ENCODE results near the gene STX4.

Gene STX4

GRCh38 chr16:31083081-31083480, 49.7 kb downstream of the STX4 start:
- no peaks in the 10 kb centered on the region for H3K9me3 ChIP-seq
- no peak for TF ChIP-seq CTCF (IDR thresholded peaks at IDR 0.05)
- no peak overlapping the region for H3K27ac ChIP-seq
- no peaks in the 10 kb centered on the region for H3K27me3 ChIP-seq
- H3K4me1 ChIP-seq (ENCODE audit: control insufficient read depth in 1 of 2, insufficient read depth in 1 of 2, low read depth in 1 of 2, low read length in 1 of 2): peaks cover 16 to 19% of the 10 kb centered on the region in 2 experiments
- H3K4me3 ChIP-seq (ENCODE audit: low read depth in 1 of 2, low read length in 1 of 2): no peak overlapping the region
- peaks cover 95% of the 10 kb centered on the region for H3K36me3 ChIP-seq

GRCh38 chr16:31083556-31083955, 50.2 kb downstream of the STX4 start:
- H3K36me3 ChIP-seq: peaks cover 92% of the 10 kb centered on the region
- H3K9me3 ChIP-seq: no peaks in the 10 kb centered on the region
- no peak for TF ChIP-seq CTCF (IDR thresholded peaks at IDR 0.05)
- no peak overlapping the region for H3K27ac ChIP-seq
- H3K4me3 ChIP-seq (ENCODE audit: low read depth in 1 of 2, low read length in 1 of 2): no peak overlapping the region
- H3K27me3 ChIP-seq: no peaks in the 10 kb centered on the region
- H3K4me1 ChIP-seq (ENCODE audit: control insufficient read depth in 1 of 2, insufficient read depth in 1 of 2, low read depth in 1 of 2, low read length in 1 of 2): peaks cover 16 to 19% of the 10 kb centered on the region in 2 experiments

GRCh38 chr16:31083981-31084380, 50.6 kb downstream of the STX4 start:
- H3K4me3 ChIP-seq (ENCODE audit: low read depth in 1 of 2, low read length in 1 of 2): no peak overlapping the region
- no peak overlapping the region for H3K27ac ChIP-seq
- no peak for TF ChIP-seq CTCF (IDR thresholded peaks at IDR 0.05)
- H3K36me3 ChIP-seq: peaks cover 92% of the 10 kb centered on the region
- peaks cover 12 to 15% of the 10 kb centered on the region in 2 experiments for H3K4me1 ChIP-seq (ENCODE audit: control insufficient read depth in 1 of 2, insufficient read depth in 1 of 2, low read depth in 1 of 2, low read length in 1 of 2)
- no peaks in the 10 kb centered on the region for H3K9me3 ChIP-seq
- H3K27me3 ChIP-seq: no peaks in the 10 kb centered on the region

GRCh38 chr16:31084584-31085302, 51.4 kb downstream of the STX4 start:
- no peak overlapping the region for H3K4me3 ChIP-seq (ENCODE audit: low read depth in 1 of 2, low read length in 1 of 2)
- peaks cover 89% of the 10 kb centered on the region for H3K36me3 ChIP-seq
- peak overlapping the region; percentile 13 for H3K27ac ChIP-seq
- no peak for TF ChIP-seq CTCF (IDR thresholded peaks at IDR 0.05)
- peaks cover 4 to 8% of the 10 kb centered on the region in 2 experiments for H3K4me1 ChIP-seq (ENCODE audit: control insufficient read depth in 1 of 2, insufficient read depth in 1 of 2, low read depth in 1 of 2, low read length in 1 of 2)
- no peaks in the 10 kb centered on the region for H3K27me3 ChIP-seq
- no peaks in the 10 kb centered on the region for H3K9me3 ChIP-seq

GRCh38 chr16:31085411-31085810, 52.1 kb downstream of the STX4 start:
- Histone ChIP-seq H3K4me1 (ENCODE audit: control insufficient read depth in 1 of 2, insufficient read depth in 1 of 2, low read depth in 1 of 2, low read length in 1 of 2) (peaks cover 0 to 3% of the 10 kb centered on the region in 2 experiments), H3K36me3 (peaks cover 84% of the 10 kb centered on the region), H3K27ac (peak overlapping the region; percentile 13), H3K27me3 (no peaks in the 10 kb centered on the region), H3K4me3 (ENCODE audit: low read depth in 1 of 2, low read length in 1 of 2) (no peak overlapping the region), H3K9me3 (no peaks in the 10 kb centered on the region)
- no peak for TF ChIP-seq CTCF (IDR thresholded peaks at IDR 0.05)
